ENCODE measurements around the gene GALNT18. TPM values are rescaled to one million over a fixed set of nuclear protein-coding genes. Genes with fewer than 3 reads are reported as not detected.

GALNT18 gene
- total RNA-seq, 5 donors from 2014 or later (not counting 1 experiment from before 2014, with no cell fraction given) = 0.10 to 0.15 TPM; not detected in 3

DNA sequence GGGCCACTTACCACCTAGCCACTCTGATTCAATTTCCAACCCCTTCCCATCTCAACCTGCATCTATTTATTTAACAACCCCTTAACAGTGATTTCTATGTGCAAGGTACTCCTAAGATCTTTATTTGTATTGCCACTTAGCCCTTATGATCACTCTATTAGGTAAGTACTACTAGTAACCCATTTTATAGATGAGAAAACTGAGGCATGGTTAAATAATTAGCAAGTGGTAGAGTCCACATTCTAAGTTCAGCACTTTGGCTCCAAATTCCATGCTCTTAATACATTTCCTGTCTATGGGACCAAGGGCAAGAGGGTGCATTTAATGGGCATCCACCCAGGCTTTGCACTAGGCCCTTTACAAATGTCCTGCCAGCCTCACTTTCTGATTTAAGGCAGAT is 230.6 kb downstream of the GALNT18 start:
- no peak overlapping the region for H3K4me3 ChIP-seq (ENCODE audit: control insufficient read depth in 1 of 2, extremely low read depth in 1 of 2, low read length in 1 of 2)
- Mint-ChIP-seq H3K4me1 (no peaks in the 10 kb centered on the region), H3K27ac (no peak overlapping the region), H3K36me3 (no peaks in the 10 kb centered on the region), H3K4me3 (no peak overlapping the region), H3K27me3 (peaks cover 2% of the 10 kb centered on the region in 2 donors), H3K9me3 (no peaks in the 10 kb centered on the region)
- no peaks in the 10 kb centered on the region for H3K4me1 ChIP-seq (ENCODE audit: control insufficient read depth in 1 of 2, extremely low read depth in 1 of 2, insufficient read depth in 2 of 2, low read length in 2 of 2)
- H3K36me3 ChIP-seq (ENCODE audit: control insufficient read depth in 2 of 2, extremely low read depth in 1 of 2, insufficient read depth in 1 of 2, low read length in 1 of 2) = no peaks in the 10 kb centered on the region
- ChIA-PET POLR2A (no interaction called here), CTCF (no interaction called here)
- H3K27me3 ChIP-seq (replicated peaks in 1 of 2; ENCODE audit: control insufficient read depth in 2 of 2, extremely low read depth in 1 of 2, insufficient read depth in 2 of 2, low read length in 1 of 2) = peaks cover 0 to 12% of the 10 kb centered on the region in 2 experiments
- ATAC-seq (replicated peaks in 1 of 4) = no peak
- no peak for DNase-seq
- no peaks in the 10 kb centered on the region for H3K9me3 ChIP-seq
- no peak overlapping the region for H3K27ac ChIP-seq (ENCODE audit: low read length)

DNA sequence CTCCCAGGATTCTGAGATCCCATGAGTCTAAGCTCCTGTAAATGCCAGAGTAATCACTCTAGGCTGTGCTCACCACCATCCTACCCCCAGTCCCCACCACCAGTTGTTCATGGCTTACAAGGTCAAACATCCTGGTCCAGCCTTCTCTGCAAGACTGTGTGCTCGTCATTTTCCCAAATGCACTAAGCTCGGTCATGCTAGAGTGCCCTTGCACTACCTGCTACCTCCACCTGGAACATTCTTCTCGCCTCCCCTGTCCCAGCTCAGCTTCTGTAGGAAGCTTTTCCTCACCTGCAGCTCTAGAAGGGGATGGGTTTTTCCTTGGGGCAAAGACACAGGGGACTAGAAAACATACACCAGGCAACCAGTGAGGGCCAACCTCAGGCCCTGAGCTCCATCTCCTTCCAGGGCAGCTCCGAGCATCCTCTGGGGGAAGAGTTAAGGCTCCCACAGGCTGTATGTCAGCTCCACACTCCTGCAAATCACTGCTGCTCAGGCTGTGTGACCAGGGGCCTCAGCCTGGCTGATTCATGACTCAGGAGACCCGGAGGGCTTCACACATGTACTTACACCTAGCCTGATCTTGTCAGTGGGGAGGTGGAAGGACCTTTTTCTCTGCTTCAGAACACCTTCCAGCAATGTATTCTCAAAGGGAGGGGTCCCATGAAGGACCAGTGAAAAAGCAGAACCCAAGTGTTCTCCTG is 231.6 kb downstream of the GALNT18 start:
- POLR2A ChIA-PET = no interaction called here
- Mint-ChIP-seq H3K4me1 (no peaks in the 10 kb centered on the region), H3K27ac (no peak overlapping the region), H3K4me3 (no peak overlapping the region), H3K36me3 (no peaks in the 10 kb centered on the region), H3K27me3 (peaks cover 0 to 2% of the 10 kb centered on the region in 2 donors), H3K9me3 (no peaks in the 10 kb centered on the region)
- Histone ChIP-seq H3K4me3 (ENCODE audit: control insufficient read depth in 1 of 2, extremely low read depth in 1 of 2, low read length in 1 of 2) (no peak overlapping the region), H3K27ac (ENCODE audit: low read length) (no peak overlapping the region), H3K36me3 (ENCODE audit: control insufficient read depth in 2 of 2, extremely low read depth in 1 of 2, insufficient read depth in 1 of 2, low read length in 1 of 2) (no peaks in the 10 kb centered on the region), H3K4me1 (ENCODE audit: control insufficient read depth in 1 of 2, extremely low read depth in 1 of 2, insufficient read depth in 2 of 2, low read length in 2 of 2) (no peaks in the 10 kb centered on the region), H3K27me3 (replicated peaks in 1 of 2; ENCODE audit: control insufficient read depth in 2 of 2, extremely low read depth in 1 of 2, insufficient read depth in 2 of 2, low read length in 1 of 2) (peaks cover 0 to 12% of the 10 kb centered on the region in 2 experiments), H3K9me3 (no peaks in the 10 kb centered on the region)
- CTCF ChIA-PET = no interaction called here
- WGBS (ENCODE audit: insufficient coverage) = no CpG with 5 or more reads among the region's 5 CpGs
- ATAC-seq (replicated peaks in 1 of 4) (no peak), DNase-seq (no peak)

DNA sequence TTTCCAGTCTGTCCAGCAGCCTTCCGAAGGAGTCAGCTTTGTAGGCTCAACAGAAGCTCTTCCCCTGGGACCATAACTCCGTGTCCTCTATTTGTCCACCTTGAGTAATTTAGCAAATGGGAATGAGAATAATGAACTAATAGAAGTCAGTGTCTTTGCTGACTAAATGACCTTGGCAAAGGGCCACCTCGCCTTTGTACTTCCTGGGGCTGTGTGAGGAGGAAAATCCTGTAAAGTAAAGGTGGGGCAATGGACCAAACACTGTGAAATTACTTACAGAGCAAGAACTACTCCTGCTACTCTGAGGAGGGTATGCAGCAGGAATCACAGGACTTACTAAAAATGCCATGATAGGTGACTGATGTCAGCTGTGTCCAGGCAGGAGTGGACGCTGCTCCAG is 232.6 kb downstream of the GALNT18 start:
- no peak overlapping the region for H3K27ac ChIP-seq (ENCODE audit: low read length)
- 44% methylated on average over 1 of the region's 4 CpGs for WGBS (ENCODE audit: insufficient coverage)
- ChIA-PET POLR2A (interaction anchor here in 1 of 2 donors (0.6 kb wide), 1 partner anchor 1511 kb away, joined by 5 read pairs; no protein-coding TSS in a partner anchor), CTCF (no interaction called here)
- Mint-ChIP-seq H3K27ac (no peak overlapping the region), H3K27me3 (no peaks in the 10 kb centered on the region), H3K9me3 (peaks cover 0 to 3% (median 0%) of the 10 kb centered on the region in 3 donors), H3K4me1 (no peaks in the 10 kb centered on the region), H3K36me3 (no peaks in the 10 kb centered on the region), H3K4me3 (no peak overlapping the region)
- H3K9me3 ChIP-seq = no peaks in the 10 kb centered on the region
- peaks cover 0 to 12% of the 10 kb centered on the region in 2 experiments for H3K27me3 ChIP-seq (replicated peaks in 1 of 2; ENCODE audit: control insufficient read depth in 2 of 2, extremely low read depth in 1 of 2, insufficient read depth in 2 of 2, low read length in 1 of 2)
- no peaks in the 10 kb centered on the region for H3K4me1 ChIP-seq (ENCODE audit: control insufficient read depth in 1 of 2, extremely low read depth in 1 of 2, insufficient read depth in 2 of 2, low read length in 2 of 2)
- no peaks in the 10 kb centered on the region for H3K36me3 ChIP-seq (ENCODE audit: control insufficient read depth in 2 of 2, extremely low read depth in 1 of 2, insufficient read depth in 1 of 2, low read length in 1 of 2)
- H3K4me3 ChIP-seq (ENCODE audit: control insufficient read depth in 1 of 2, extremely low read depth in 1 of 2, low read length in 1 of 2) = no peak overlapping the region
- no peak for ATAC-seq (replicated peaks in 1 of 4)
- no peak for DNase-seq

DNA sequence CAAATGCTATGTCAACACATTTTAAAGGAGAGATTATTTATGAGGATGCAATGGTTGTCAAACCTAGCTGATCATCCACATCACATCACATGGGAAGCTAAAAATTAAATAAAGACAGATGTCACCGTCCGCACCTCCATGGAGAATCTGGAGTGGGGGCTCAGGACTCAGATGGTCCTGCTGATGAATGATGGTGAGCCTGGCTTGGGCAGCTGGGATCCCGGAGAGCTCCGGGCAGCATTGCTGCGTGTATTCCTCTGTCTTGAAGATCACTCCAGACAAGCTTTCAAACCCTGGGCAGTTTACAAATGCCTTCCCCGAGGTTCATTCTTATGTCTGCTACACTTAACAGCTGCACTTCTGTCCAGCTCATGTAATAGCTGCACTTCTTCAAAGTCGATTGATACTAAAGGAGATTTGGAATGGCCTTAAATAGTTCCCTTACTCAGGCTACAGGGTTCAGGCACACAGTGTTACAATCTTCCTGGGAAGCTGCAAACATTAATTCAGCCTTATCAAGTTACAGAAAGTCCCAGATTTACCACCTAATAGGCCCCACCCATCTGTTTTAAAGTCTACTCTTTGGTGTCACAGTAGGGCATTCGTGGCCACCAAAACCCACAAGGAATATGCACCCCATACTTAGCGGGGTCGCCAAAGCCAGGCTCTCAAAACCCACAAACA is 234.0 kb downstream of the GALNT18 start:
- H3K4me1 Mint-ChIP-seq = no peaks in the 10 kb centered on the region
- H3K4me1 ChIP-seq (ENCODE audit: control insufficient read depth in 1 of 2, extremely low read depth in 1 of 2, insufficient read depth in 2 of 2, low read length in 2 of 2) = no peaks in the 10 kb centered on the region
- H3K36me3 ChIP-seq (ENCODE audit: control insufficient read depth in 2 of 2, extremely low read depth in 1 of 2, insufficient read depth in 1 of 2, low read length in 1 of 2) = no peaks in the 10 kb centered on the region
- no peak overlapping the region for H3K27ac ChIP-seq (ENCODE audit: low read length)
- POLR2A ChIA-PET = no interaction called here
- no peak overlapping the region for H3K4me3 Mint-ChIP-seq
- no peaks in the 10 kb centered on the region for H3K9me3 ChIP-seq
- CTCF ChIA-PET = no interaction called here
- H3K27me3 Mint-ChIP-seq = no peaks in the 10 kb centered on the region
- H3K36me3 Mint-ChIP-seq = no peaks in the 10 kb centered on the region
- WGBS (ENCODE audit: insufficient coverage) = 90% methylated on average over 4 of the region's 10 CpGs
- ATAC-seq (replicated peaks in 1 of 4) (no peak), DNase-seq (no peak)
- peaks cover 0 to 5% of the 10 kb centered on the region in 2 experiments for H3K27me3 ChIP-seq (replicated peaks in 1 of 2; ENCODE audit: control insufficient read depth in 2 of 2, extremely low read depth in 1 of 2, insufficient read depth in 2 of 2, low read length in 1 of 2)
- no peak overlapping the region for H3K27ac Mint-ChIP-seq
- H3K9me3 Mint-ChIP-seq = peaks cover 0 to 3% (median 0%) of the 10 kb centered on the region in 3 donors
- no peak overlapping the region for H3K4me3 ChIP-seq (ENCODE audit: control insufficient read depth in 1 of 2, extremely low read depth in 1 of 2, low read length in 1 of 2)

DNA sequence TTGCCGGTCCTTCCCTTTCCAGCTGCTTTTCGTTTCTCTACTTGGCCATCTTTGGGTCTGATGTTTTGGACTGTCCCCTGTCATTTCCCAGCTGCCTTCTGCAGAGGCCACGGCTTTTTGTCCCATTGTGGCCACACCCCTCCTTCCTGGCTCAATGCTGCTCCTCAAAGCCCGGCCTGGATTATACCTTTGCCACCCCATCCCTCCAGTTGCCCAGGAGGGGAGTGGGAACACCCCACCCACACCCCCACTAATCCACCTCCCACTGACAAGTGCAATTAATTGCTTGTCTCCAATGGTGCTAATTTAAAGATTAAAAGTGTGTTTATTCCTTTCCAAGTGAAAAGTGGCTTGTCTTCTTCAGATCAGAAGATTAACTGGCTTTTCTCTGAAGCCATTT is 234.6 kb downstream of the GALNT18 start:
- ATAC-seq (replicated peaks in 1 of 4) = no peak
- Histone ChIP-seq H3K27me3 (replicated peaks in 1 of 2; ENCODE audit: control insufficient read depth in 2 of 2, extremely low read depth in 1 of 2, insufficient read depth in 2 of 2, low read length in 1 of 2) (peaks cover 0 to 5% of the 10 kb centered on the region in 2 experiments), H3K9me3 (no peaks in the 10 kb centered on the region), H3K4me3 (ENCODE audit: control insufficient read depth in 1 of 2, extremely low read depth in 1 of 2, low read length in 1 of 2) (no peak overlapping the region), H3K27ac (ENCODE audit: low read length) (no peak overlapping the region), H3K4me1 (ENCODE audit: control insufficient read depth in 1 of 2, extremely low read depth in 1 of 2, insufficient read depth in 2 of 2, low read length in 2 of 2) (no peaks in the 10 kb centered on the region), H3K36me3 (ENCODE audit: control insufficient read depth in 2 of 2, extremely low read depth in 1 of 2, insufficient read depth in 1 of 2, low read length in 1 of 2) (no peaks in the 10 kb centered on the region)
- Mint-ChIP-seq H3K4me3 (no peak overlapping the region), H3K9me3 (peaks cover 0 to 3% (median 0%) of the 10 kb centered on the region in 3 donors), H3K4me1 (no peaks in the 10 kb centered on the region), H3K27me3 (no peaks in the 10 kb centered on the region), H3K27ac (no peak overlapping the region), H3K36me3 (no peaks in the 10 kb centered on the region)
- POLR2A ChIA-PET = no interaction called here
- DNase-seq = no peak
- CTCF ChIA-PET = no interaction called here
- WGBS (ENCODE audit: insufficient coverage) = 80% methylated on average over 2 of the region's 4 CpGs

DNA sequence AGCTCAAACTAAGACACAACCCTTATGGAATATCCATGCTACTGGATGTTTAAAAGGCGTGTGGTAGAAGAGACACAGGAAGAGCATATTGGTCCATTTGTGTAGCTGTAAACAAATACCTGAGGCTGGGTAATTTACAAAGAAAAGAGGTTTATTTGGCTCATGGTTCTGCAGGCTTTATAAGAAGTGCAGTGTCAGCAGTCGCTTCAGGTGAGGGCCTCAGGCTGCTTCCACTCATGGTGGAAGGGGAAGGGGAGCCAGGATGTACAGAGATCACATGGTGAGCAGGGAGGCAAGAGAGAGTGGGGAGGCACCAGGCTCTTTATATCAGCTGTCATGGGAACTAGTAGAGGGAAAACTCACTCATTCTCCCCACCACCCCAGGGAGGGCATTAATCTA is 237.0 kb downstream of the GALNT18 start:
- Histone ChIP-seq H3K27ac (ENCODE audit: low read length) (no peak overlapping the region), H3K4me1 (ENCODE audit: control insufficient read depth in 1 of 2, extremely low read depth in 1 of 2, insufficient read depth in 2 of 2, low read length in 2 of 2) (no peaks in the 10 kb centered on the region), H3K27me3 (replicated peaks in 1 of 2; ENCODE audit: control insufficient read depth in 2 of 2, extremely low read depth in 1 of 2, insufficient read depth in 2 of 2, low read length in 1 of 2) (peaks cover 0 to 8% of the 10 kb centered on the region in 2 experiments), H3K9me3 (no peaks in the 10 kb centered on the region), H3K4me3 (ENCODE audit: control insufficient read depth in 1 of 2, extremely low read depth in 1 of 2, low read length in 1 of 2) (no peak overlapping the region), H3K36me3 (ENCODE audit: control insufficient read depth in 2 of 2, extremely low read depth in 1 of 2, insufficient read depth in 1 of 2, low read length in 1 of 2) (no peaks in the 10 kb centered on the region)
- Mint-ChIP-seq H3K4me1 (no peaks in the 10 kb centered on the region), H3K36me3 (no peaks in the 10 kb centered on the region), H3K27me3 (no peaks in the 10 kb centered on the region), H3K4me3 (no peak overlapping the region), H3K27ac (no peak overlapping the region), H3K9me3 (peaks cover 0 to 3% (median 0%) of the 10 kb centered on the region in 3 donors)
- ATAC-seq (replicated peaks in 1 of 4) = no peak
- ChIA-PET POLR2A (no interaction called here), CTCF (no interaction called here)
- DNase-seq = no peak
- 83% methylated on average over 1 of the region's 2 CpGs for WGBS (ENCODE audit: insufficient coverage)
